GM19043 (cell line): ENCODE measurements around the gene POC1B.
A peak's percentile ranks its signal among the peaks of the same experiment; 100 is the strongest.

ENCODE experiments used
- ATAC-seq: cut with Tn5 transposase; IDR thresholded peaks from one replicate; pipeline ENCODE4 v1.9.1; 2021; ENCODE audit warnings: low read depth; ENCODE audit not compliant: unreplicated experiment

POC1B gene

GRCh38 chr12:89525824-89526770 is at the start of gene POC1B:
Gene POC1B, minus strand, starts transcription at chr12:89526047. Its CDS starts 152 bp downstream, at chr12:89525895.
- ATAC-seq, result peak; percentile 59

GRCh38 chr12:89575374-89575773 is 49.5 kb upstream of the POC1B start:
- no peak for ATAC-seq

- ATAC-seq, result no peak
Observed at GRCh38 chr12:89574736-89575208, 48.9 kb upstream of the POC1B start.

- ATAC-seq, result no peak
Observed at GRCh38 chr12:89573051-89573810, 47.4 kb upstream of the POC1B start.

- no peak for ATAC-seq
Observed at GRCh38 chr12:89571491-89572195, 45.8 kb upstream of the POC1B start.

DNA sequence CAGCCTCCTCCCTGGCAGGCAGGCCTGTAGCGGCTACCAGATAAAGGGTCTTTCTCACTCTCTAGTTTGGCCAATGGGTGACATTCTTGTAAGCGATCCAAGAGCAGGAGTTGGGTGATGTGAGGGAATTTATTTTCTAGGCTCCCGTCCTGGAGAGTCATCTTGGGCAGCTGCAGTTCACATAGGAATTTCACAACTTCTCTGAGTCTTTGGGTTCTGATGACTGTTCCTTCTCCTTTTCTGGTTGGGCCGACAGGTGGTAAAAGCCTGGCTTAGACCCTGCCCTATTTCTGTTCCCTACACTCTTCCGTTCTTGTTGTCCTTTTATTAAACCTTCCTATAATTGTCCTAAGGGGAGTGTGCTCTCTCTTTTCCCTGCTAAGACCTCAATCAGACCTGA is 42.6 kb upstream of the POC1B start:
- ATAC-seq, result no peak

DNA sequence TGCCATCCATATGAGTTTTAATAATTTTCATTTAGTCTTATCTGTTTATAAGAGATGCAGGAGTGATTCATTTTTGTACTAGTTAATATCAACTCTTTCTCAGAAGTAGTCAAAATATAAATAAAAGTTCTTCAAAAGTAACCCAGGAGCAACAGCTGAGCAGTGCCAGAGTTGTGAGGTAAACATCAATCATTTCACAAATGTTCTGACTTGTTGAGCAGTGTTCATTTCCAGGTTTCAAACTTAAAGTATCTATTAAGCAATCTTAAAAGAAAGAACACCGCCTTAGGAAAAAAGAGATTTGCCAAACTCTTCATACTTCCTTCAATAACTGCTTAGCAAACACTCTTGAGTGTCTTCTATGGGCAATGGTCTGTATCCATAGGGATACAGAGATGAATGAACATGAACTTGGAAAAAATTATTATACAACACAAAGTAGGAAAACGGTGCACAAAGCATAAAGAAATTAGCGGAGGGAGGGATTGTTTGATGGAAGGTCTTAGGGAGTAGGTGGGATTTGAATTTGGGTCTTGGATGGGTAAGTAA is 41.9 kb upstream of the POC1B start:
- no peak for ATAC-seq

- no peak for ATAC-seq
Observed at GRCh38 chr12:89566615-89567014, 40.8 kb upstream of the POC1B start.

GRCh38 chr12:89565002-89565401 is 39.2 kb upstream of the POC1B start:
- no peak for ATAC-seq

GRCh38 chr12:89559753-89560152 is 33.9 kb upstream of the POC1B start:
- no peak for ATAC-seq

GRCh38 chr12:89556976-89557375 is 31.1 kb upstream of the POC1B start:
- no peak for ATAC-seq

DNA sequence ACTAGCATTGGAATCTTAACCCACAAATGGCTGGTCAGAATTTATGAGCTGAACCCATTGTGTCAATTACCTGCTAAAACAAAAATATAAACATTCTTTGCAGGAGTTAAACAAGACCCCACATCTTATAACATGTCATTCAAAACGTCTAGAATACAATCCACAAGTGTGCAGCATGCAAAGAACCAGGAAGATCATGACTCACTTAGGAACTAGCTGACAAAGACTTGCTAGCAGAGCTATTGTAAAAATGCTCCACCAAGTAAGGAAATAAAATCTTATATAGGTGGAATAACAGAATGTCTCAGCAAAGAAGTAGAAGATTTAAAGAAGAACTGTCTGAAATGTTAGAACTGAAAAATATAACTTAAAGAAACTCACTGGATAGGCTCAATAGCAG is 26.5 kb upstream of the POC1B start:
- no peak for ATAC-seq

- no peak for ATAC-seq
Observed at GRCh38 chr12:89551747-89552146, 25.9 kb upstream of the POC1B start.

DNA sequence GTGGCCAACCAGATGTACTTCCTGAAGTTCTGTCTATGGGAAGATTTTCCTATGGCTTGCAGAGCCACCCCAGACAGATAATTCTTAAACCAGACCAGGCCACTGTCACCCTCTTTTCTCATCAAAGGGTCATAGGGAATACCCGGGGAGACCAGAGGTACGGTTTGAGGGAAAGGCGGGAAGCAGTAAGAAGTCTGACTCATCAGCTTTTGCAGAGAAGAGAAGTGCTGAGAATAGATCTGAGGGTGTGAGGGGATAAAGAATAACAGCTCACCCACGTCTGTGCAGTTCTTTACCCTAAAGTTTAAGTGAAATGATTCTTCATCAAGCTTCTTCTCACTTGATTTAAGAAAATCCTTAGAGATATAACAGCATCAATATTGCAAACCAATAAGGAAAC is 21.3 kb upstream of the POC1B start:
- ATAC-seq, result no peak

DNA sequence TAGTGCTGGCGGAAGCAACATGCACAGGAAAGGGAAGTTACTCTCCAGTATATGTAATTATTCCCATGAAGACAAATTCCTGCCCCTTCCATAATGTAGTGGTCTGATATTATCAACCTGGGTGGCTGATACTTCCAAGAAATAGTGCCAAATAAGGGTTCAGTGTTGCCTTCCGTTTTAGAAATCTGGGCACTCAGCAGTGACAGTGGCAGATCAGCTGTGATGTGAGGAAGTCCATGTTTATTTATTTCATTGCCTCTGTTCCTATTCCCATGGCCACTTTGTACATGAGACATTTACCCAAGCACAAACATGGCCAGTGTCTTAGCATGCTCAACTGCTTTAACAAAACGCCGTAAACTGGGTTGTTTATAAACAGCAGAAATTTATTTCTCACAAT is 20.3 kb upstream of the POC1B start:
- no peak for ATAC-seq

- ATAC-seq, result no peak
Observed at GRCh38 chr12:89544681-89545184, 18.9 kb upstream of the POC1B start.

GRCh38 chr12:89544022-89544421 is 18.2 kb upstream of the POC1B start:
- no peak for ATAC-seq

DNA sequence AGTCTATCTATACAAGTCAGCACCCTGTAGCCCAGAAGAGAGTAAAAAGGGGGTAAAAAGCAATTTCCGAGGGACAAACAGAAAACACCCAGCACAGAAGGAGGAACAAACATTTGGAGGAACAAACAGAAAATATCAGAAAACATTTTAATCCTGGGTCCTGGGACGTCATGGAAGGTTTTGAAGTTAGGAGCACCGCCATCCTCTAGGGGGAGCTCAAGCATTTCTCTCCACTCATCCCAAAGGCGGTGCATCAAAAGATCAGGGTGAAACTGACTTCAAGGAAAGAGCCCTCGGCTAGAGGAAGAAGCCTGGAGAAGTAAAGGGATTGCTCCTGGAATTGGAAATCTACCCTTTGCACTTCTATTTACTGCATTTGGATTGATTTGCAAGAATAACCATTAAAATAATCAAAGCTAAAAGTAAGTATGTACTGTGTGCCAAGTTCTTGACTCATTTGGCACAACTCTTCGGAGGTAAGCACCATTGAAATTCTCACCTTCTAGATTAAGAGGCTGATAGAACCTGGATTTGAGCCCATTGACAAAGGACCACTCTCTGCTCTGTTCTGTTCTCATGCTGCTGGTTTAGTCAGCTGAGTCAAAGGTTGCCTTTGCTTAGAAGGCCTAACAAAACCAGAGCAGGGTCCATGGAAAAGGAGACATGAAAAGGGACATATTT is 17.2 kb upstream of the POC1B start:
- ATAC-seq, result peak; percentile 86

- ATAC-seq, result no peak
Observed at GRCh38 chr12:89542236-89542635, 16.4 kb upstream of the POC1B start.

DNA sequence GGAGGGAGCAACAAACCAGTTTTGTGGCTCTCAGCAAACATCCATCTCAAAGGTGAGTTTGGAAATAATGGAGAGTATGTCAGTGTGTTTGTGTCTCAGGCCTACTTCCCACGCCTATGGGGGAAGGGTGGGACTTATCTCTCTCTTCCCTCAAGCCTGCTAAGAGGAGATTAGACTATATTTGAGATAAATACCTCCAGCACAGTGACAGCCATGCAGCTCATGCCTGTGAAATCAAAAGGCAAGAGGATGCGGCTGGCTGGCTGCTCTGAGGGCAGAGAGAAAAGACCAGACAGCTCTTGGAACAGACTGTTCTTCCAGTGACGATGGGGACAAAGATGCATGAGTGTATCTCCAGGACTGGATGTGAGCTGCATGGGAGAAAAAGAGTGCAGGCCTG is 14.7 kb upstream of the POC1B start:
- ATAC-seq, result no peak
